ENCODE measurements around the gene NDST3. TPM values are rescaled to one million over a fixed set of nuclear protein-coding genes. Genes with fewer than 3 reads are reported as not detected.

The NDST3 gene
- total and polyA plus RNA-seq, 2 of the 13 experiments (the other 11 are each of a cell fraction or from before 2014, with no cell fraction given) = not detected

DNA sequence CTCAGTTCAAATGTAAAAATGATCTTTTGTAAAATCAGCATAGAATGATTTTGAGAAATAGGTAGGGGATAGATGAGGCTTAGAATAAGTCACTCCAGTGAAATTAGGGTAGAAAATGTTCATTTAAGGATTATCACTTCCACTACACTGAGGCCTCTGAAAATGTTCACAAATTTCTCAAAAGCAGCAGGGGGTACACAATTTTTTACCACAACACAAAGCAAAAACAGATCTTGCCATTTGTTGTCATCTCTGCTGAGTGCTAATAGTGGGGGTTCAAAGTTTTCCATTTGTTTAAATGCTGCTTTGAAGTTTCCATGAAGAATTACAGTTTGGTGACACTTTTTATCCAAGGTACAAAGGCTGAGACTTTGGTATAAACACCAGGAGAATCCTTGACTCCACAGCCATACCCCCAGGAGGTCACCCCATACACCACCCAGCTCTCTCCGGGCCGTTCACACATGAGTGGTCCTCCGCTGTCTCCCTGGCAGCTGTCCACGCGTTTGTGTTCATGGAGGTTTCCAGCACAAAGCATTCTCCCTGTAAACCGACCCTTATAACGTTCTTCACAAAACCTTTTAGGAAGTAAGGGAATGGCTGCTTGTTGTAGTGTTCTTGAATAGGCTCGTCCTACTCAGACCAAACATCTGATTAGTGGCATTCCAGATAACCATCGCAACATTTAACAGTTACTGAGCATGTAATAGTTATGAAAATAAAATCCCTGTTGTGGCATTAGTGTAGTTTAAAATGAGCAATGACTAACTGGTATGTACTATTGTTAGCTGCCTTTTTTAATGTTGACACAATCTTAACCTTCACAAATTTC, 247.5 kb downstream of the NDST3 start (continued):
- TF ChIP-seq, protein P1, sequence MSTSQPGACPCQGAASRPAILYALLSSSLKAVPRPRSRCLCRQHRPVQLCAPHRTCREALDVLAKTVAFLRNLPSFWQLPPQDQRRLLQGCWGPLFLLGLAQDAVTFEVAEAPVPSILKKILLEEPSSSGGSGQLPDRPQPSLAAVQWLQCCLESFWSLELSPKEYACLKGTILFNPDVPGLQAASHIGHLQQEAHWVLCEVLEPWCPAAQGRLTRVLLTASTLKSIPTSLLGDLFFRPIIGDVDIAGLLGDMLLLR (CRISPR knock-in tag; IDR thresholded peaks at IDR 0.05) = no peak
- no peak for TF ChIP-seq ZBTB21 (CRISPR knock-in tag; IDR thresholded peaks at IDR 0.05)
- peak; percentile 94 for TF ChIP-seq ZC3H4 (CRISPR knock-in tag; IDR thresholded peaks at IDR 0.05; ENCODE audit: borderline replicate concordance)
- no peak for TF ChIP-seq ZFP1 (CRISPR knock-in tag; IDR thresholded peaks at IDR 0.05)
- TF ChIP-seq POLR2AphosphoS5 (IDR thresholded peaks at IDR 0.05; ENCODE audit: low read depth, low read length) = peak; percentile 63; the same call in 1 of the 2 replicates
- no peak for TF ChIP-seq HOXA9 (CRISPR knock-in tag; IDR thresholded peaks at IDR 0.05; ENCODE audit: borderline replicate concordance)
- no peak for TF ChIP-seq ZNF24 (IDR thresholded peaks at IDR 0.05)
- no peak for TF ChIP-seq MTA1 (CRISPR knock-in tag; IDR thresholded peaks at IDR 0.05; ENCODE audit: borderline replicate concordance)
- peak; percentile 86 for TF ChIP-seq AGO2 (optimal IDR thresholded peaks at IDR 0.05; ENCODE audit: low read depth, low read length)
- peak; percentile 61 to 71 for TF ChIP-seq POLR2A (IDR thresholded peaks at IDR 0.05; ENCODE audit: insufficient read depth in 1 of 2, low read depth in 2 of 2, low read length in 2 of 2)
- no peak for TF ChIP-seq ZNF235 (CRISPR knock-in tag; IDR thresholded peaks at IDR 0.05; ENCODE audit: borderline replicate concordance)
- no peak for TF ChIP-seq ZNF543 (CRISPR knock-in tag; IDR thresholded peaks at IDR 0.05)
- TF ChIP-seq MAFF (IDR thresholded peaks at IDR 0.05; ENCODE audit: low read depth, low read length) = no peak
- TF ChIP-seq MEIS1 (CRISPR knock-in tag; IDR thresholded peaks at IDR 0.05; ENCODE audit: borderline replicate concordance) = no peak
- TF ChIP-seq SNAPC2 (CRISPR knock-in tag; IDR thresholded peaks at IDR 0.05) = 0 out of 2 replicates have a peak, but pooled peaks have one; percentile 19
- TF ChIP-seq SRF (IDR thresholded peaks at IDR 0.05; ENCODE audit: low read depth, low read length) = no peak
- no peak for TF ChIP-seq SNAI1 (CRISPR knock-in tag; IDR thresholded peaks at IDR 0.05; ENCODE audit: borderline replicate concordance)
- TF ChIP-seq STAT5B (CRISPR knock-in tag; IDR thresholded peaks at IDR 0.05) = no peak
- no peak for TF ChIP-seq HHEX (CRISPR knock-in tag; IDR thresholded peaks at IDR 0.05)
- TF ChIP-seq ZNF251 (CRISPR knock-in tag; IDR thresholded peaks at IDR 0.05) = no peak
- no peak for TF ChIP-seq NBN (conservative IDR thresholded peaks at IDR 0.05)
- no peak for TF ChIP-seq THYN1 (CRISPR knock-in tag; IDR thresholded peaks at IDR 0.05; ENCODE audit: borderline replicate concordance, low read depth)
- TF ChIP-seq KDM2A (CRISPR knock-in tag; IDR thresholded peaks at IDR 0.05; ENCODE audit: borderline replicate concordance, low read depth) = peak; percentile 43; the same call in 1 of the 2 replicates
- TF ChIP-seq, protein P2, sequence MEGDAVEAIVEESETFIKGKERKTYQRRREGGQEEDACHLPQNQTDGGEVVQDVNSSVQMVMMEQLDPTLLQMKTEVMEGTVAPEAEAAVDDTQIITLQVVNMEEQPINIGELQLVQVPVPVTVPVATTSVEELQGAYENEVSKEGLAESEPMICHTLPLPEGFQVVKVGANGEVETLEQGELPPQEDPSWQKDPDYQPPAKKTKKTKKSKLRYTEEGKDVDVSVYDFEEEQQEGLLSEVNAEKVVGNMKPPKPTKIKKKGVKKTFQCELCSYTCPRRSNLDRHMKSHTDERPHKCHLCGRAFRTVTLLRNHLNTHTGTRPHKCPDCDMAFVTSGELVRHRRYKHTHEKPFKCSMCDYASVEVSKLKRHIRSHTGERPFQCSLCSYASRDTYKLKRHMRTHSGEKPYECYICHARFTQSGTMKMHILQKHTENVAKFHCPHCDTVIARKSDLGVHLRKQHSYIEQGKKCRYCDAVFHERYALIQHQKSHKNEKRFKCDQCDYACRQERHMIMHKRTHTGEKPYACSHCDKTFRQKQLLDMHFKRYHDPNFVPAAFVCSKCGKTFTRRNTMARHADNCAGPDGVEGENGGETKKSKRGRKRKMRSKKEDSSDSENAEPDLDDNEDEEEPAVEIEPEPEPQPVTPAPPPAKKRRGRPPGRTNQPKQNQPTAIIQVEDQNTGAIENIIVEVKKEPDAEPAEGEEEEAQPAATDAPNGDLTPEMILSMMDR (CRISPR knock-in tag; IDR thresholded peaks at IDR 0.05) = no peak
- TF ChIP-seq ZFYVE20 (CRISPR knock-in tag; IDR thresholded peaks at IDR 0.05; ENCODE audit: borderline replicate concordance, low read depth) = no peak
- 0 out of 2 replicates have a peak, but pooled peaks have one; percentile 24 for TF ChIP-seq SALL2 (CRISPR knock-in tag; IDR thresholded peaks at IDR 0.05)
- no peak for TF ChIP-seq HES4 (CRISPR knock-in tag; IDR thresholded peaks at IDR 0.05; ENCODE audit: borderline replicate concordance)
- TF ChIP-seq, protein P3, sequence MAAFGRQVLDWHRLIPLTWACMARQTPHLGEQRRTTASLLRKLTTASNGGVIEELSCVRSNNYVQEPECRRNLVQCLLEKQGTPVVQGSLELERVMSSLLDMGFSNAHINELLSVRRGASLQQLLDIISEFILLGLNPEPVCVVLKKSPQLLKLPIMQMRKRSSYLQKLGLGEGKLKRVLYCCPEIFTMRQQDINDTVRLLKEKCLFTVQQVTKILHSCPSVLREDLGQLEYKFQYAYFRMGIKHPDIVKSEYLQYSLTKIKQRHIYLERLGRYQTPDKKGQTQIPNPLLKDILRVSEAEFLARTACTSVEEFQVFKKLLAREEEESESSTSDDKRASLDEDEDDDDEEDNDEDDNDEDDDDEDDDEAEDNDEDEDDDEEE (CRISPR knock-in tag; IDR thresholded peaks at IDR 0.05) = no peak
- TF ChIP-seq ATF1 (CRISPR knock-in tag; IDR thresholded peaks at IDR 0.05) = no peak
- TF ChIP-seq MBD4 (IDR thresholded peaks at IDR 0.05; ENCODE audit: borderline replicate concordance, low read length) = peak; percentile 1; the same call in 1 of the 2 replicates
- TF ChIP-seq RFX1 (IDR thresholded peaks at IDR 0.05) = no peak
